Heart left ventricle (tissue), 13 donors: ENCODE measurements around the gene PDGFRA.

ENCODE experiments used
- CTCF ChIP-seq, 12 donors: fragments of 200-600 bp; sonication (generic) in 4 of 12; IDR thresholded peaks; one replicate each; pipeline versions ENCODE4 v1.5.0 to v1.8.0; 2018 to 2022; ENCODE audit warnings: antibody characterized with exemption in 12 of 12, mild to moderate bottlenecking in 5 of 12
- POLR2A ChIP-seq, 2 donors: fragments of 450-650 bp; IDR thresholded peaks; one replicate each; pipeline ENCODE4 v1.6.1; 2017; ENCODE audit warnings: antibody characterized with exemption in 2 of 2, mild to moderate bottlenecking in 2 of 2, moderate library complexity in 2 of 2
- donor health status: ischemic (EF 13 %, LVEDD 7.1; RV severe dilation, severe dysfunction).
- donor health status: DM: no; HTN: yes; CAD: no.
- donor health status: DM: no; HTN: no; CAD: no.
- donor health status: ischemic (EF 25% LVEDD 6.9; RV normal size, moderate dysfunction).
- donor health status: ischemic (EF 25% LVEDD 5.7; RV mildly dilated, moderate dysfunction).
- donor health status: ischemic (EF 35%, LVEDD 5.7; RV mildly dilated, moderate dysfunction).
- donor health status: nonischemic (EF 11% LVEDD 7.7; RV severe dilation, severe dysfunction).
- donor health status: DM: yes; HTN: yes; CAD: no.
- donor health status: PGD.
- donor health status: ischemic (EF 29% LVEDD 5.4; RV normal size, mild dysfunction).
- donor health status: nonischemic (EF 23%, LVEDD 6.1; RV moderate dilation, normal function).

DNA sequence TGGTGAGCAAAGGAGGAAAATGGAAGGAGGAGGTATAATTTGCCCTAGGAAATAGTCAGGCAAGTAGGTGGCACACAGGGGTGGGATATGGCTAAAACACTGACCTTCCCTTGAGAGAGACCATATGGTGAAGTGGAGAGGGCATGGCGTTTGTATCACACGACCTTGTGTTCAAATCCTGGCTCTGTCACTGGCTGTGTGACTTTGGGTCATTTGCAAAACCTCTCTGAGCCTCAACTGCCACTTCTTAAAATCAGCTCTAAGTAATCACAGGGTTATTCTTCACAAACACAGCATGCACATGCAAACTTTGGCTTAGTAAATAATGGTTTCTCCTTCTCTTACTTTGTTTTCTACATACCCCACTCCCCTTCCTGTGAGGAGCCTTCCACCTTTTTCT, 8.7 kb downstream of the PDGFRA start:
- TF ChIP-seq CTCF (IDR thresholded peaks at IDR 0.05): no peak
- TF ChIP-seq POLR2A (IDR thresholded peaks at IDR 0.05): no peak
